GM19193 (cell line): ENCODE data around the gene RAP1A.

Experiments used
- POLR2A ChIP-seq: IDR thresholded peaks from 4 replicates; pipeline ENCODE4 v1.6.1; 2011; ENCODE audit not compliant: insufficient read depth, insufficient read length; ENCODE audit errors: extremely low read depth

RAP1A gene

DNA sequence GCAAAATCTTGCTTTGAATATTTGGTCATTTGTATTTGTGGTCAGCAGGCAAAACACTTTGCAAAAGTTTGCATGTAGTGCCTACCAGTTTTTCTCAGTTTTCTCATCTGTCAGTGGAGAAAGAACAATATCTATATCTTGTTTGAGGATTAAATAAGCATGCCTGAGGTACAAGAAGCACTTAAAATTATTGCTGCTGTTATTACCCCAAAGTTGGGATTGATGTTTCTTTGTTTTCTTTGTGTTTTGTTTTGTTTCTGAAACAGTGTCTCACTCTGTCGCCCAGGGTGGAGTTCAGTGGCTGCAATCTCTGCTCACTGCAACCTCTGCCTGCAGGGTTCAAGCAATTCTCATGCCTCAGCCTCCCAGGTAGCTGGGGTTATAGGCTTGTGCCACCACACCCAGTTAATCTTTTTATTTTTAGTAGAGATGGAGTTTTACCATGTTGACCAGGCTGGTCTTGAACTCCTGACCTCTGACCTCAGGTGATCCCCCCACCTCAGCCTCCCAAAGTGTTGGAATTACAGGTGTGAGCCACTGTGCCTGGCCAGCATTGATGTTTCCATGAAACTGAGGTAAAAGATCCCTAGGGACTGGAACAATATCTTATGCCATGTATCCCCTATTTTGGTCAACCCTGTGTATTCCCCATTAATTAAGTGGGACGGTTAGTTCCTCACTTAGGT is 15.9 kb downstream of the RAP1A start:
- TF ChIP-seq POLR2A: no peak

DNA sequence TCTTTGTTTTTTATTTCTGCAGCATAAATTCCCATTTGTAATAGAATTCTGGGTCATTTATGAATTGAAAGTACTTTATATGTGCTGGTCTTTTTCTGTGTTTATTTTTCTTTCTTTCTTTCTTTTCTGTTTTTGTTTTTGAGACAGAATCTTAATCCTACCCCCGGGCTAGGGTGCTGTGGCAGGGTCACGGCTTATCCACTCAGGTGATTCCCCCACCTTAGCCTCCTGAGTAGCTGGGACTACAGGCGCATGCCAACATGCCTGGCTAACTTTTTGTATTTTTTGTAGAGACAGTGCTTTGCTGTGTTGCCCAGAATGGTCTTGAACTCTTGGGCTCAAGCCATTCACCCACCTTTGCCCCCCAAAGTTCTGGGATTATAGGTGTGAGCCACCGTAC is 18.7 kb downstream of the RAP1A start:
- no peak for TF ChIP-seq POLR2A

DNA sequence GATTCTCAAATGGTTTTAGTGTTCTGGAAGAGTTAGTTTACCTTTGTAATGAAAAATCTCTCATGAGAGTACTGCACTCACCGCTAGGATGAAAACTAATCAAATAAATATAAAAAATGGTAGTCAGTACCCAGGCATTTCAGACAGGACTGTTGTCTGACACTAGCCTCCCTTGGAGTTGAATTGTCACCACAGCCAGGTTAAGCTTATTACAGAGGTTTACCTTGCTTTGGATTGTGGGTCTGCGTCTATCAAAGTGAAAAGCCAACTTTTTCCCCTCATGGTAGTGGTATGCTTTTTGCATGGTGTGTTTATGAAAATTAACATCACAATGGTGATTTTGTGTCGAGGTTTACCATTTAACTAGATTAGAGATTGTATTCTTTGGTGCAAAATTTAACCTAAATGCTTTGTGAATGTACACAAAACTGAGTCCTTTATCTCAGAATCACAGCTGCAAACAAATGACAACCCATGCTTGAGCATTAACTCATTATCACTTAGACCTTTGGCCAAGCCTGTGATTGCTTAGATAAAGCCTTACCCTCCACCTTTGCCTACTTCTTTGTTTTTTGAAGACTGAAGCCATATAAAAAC is 20.1 kb downstream of the RAP1A start:
- no peak for TF ChIP-seq POLR2A

DNA sequence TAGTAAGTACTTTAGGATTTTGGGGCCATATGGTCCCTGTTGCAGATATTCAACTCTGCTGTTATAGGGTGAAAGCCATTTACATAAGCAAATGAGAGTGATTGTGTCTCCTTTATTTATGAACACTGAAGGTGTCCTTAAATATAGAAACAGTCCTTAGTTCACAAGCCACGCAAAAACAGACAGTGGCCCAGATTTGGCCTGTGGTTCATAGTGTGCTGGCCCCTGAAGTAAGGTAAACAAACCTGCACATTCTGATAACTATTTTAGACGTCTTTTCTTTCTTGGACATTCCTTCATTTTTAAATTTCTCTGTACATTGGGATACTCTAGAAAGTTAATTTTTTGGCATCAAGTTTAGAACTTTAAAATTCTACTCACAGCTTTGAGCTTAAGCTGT is 23.5 kb downstream of the RAP1A start:
- TF ChIP-seq POLR2A: no peak

DNA sequence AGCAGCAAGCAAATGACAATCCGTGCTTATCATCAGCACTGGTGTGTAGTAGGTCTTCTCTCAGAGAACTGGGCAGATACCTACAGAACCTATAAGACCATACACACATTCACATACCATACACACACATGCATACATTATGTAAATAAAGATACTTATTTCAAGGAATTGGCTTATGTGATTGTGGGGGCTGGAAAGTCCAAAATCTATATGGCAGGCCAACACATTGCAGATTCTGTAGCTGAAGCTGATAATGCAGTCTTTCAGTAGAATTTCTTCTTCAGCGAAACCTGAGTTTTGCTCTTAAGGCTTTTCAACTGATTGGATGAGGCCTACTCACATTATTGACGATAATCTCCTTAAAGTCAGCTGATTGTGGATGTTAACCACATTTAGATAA is 24.1 kb downstream of the RAP1A start:
- no peak for TF ChIP-seq POLR2A

DNA sequence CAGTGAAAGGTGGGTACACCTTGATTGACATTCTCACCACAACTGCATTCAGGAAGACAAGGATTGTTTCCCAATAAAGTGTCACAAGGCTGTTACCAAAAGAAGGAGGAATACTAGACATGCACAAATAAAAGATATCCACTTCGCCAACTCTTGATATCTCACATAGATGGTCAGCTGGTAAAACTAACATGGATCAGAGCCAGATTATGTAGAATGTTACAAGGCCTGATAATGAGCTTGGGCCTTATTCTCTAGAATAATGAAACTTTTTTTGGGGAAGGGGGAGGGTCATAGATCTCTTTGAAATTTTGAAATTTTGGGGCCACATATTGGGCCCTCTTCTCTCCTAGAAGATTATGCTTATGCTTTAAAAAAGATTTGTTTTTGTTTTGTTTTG is 24.9 kb downstream of the RAP1A start:
- no peak for TF ChIP-seq POLR2A

DNA sequence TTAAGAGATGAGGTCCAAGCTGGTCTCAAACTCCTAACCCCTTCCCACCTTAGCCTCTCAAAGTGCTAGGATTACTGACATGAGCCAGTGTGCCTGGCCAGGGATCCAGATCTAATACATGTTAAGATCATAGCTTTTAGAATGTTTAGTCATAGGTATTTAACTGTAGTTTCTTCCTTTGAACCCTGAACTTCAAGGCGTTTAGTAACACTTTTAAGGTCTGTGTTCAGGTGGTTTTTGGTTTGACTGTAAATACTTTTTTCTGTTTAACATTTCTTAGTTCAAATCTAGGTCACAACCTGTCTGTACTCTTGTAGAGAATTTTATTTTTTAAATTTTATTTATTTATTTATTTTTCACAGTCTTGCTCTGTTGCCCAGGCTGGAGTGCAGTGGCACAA is 28.1 kb downstream of the RAP1A start:
- no peak for TF ChIP-seq POLR2A

DNA sequence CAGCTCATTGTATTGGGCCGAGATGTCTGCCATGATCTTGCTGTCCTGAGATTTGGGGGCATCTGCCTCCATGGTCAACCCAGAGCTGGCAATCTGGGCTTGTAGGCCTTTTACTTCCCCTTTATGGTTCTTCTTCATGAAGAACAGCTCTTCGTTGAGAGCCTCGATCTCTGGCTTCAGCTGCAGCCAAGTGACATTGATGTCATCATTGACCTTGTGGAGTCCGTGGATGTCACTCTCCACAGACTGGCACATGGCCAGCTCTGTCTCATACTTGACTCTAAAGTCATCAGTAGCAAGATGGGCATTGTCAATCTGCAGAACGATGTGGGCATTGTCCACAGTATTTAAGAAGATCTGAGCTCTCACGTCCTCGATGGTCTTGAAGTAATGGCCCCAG is 29.2 kb downstream of the RAP1A start:
- no peak for TF ChIP-seq POLR2A

DNA sequence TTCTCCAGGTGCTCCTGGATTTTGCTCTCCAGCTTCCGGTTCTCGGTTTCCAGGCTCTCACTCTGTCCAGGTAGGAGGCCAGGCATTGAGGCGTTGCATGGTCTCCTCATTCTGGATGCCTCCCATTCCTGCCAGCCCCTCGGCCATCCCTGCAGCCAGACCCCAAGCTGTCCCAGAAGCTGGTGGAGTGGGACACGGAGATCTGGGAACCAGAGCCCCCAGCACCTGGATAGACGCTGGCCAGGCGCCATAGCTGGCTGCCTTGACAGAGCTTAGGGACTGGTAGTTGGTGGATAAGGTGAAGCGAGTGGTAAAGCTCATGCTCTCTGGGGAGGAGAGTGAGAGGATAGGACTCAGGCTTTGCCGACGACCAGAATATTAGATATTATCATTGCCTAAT is 29.6 kb downstream of the RAP1A start:
- no peak for TF ChIP-seq POLR2A

DNA sequence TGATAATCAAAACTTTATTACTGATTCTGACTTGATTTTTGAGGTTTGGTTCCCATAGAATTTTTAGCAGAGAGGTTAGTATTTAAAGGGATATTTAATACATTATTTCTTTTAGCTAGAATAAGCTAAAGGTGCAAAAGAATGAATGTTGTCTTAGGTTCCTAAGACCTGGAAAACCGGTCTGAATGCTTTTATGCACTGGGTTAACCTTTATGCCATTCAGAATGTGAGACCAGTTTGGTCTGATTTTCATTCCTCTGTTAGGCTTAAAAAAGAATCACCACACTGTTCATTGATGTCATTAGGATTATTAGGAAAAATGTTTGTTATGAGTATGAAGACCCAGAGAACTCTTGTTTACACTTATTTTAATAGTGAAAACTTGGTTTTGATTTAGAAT is 30.1 kb downstream of the RAP1A start:
- no peak for TF ChIP-seq POLR2A

DNA sequence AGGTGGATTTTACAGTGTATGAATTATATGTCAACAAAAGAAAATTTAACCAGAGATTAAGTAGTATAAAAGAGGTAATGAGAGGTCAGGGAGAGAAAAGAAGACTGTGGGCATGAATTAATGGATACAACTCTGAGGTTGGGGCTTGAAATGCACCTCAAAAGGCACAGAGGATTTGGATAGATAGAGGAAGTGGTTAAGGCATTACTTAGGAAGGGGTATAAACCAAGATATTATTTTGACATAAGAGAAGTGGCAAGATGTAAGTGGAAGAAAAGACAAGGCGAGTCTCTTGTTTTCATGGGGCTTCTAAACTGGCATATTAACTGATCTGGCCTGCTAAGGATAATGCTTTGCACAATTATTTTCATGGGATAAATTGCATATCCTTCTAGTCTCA is 34.1 kb downstream of the RAP1A start:
- TF ChIP-seq POLR2A: no peak

DNA sequence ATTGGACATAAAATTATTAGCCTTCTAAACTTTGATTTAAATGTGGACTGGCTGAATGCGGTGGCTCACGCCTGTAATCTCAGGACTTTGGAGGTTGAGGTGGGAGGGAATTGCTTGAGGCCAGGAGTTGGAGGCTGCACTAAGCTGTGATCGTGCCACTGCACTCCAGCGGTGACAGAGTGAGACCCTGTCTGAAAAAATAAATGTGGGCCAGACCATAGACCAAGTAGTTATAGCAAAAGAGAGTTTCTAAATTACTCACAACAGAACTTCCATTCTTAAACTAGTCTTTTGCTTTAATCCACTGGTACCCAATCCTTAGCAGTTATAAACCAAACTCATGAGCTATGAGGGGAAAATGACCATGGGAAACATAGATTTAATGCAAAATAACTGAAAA is 35.2 kb downstream of the RAP1A start:
- TF ChIP-seq POLR2A: no peak

DNA sequence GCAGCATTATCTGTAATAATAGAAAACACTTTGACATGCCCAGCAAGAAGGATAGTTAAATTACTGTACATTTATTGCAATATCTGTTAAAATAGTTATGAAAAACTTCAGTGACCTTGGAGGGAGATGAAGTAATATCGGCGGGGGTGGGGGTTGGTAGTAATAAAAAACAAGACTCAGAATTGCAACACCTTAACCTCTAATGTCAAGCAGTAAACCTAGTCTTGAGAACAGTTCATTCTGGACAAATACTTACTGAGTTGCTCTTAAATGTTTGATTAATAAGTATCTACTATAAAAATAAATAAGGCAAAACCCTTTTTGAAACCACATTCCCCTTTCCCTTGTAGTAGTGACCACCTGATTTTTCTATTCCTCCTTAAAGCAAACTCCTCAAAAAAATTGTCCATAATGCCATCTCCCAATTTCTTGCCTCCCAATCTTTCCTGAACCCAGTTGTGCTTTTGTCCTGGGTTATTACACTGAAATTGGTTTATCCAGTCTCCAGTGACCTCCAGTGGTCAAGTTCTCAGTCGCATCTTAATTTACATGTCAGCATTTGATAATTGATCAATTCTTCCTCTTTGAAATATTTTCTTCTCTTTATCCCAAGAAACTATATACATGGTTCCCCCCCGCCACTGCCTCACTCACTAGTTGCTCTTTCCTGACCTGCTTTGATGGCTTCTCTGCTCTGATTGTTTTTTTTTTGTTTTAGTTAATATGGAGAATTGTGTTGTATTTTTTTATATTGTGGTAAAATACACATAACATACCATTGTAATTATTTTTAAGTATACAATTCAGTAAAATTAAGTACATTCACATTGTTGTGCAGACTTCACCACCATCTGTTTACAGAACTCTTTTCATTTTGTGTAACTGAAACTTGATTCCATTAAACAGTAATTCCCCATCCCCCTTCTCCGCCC is 36.8 kb downstream of the RAP1A start:
- no peak for TF ChIP-seq POLR2A

DNA sequence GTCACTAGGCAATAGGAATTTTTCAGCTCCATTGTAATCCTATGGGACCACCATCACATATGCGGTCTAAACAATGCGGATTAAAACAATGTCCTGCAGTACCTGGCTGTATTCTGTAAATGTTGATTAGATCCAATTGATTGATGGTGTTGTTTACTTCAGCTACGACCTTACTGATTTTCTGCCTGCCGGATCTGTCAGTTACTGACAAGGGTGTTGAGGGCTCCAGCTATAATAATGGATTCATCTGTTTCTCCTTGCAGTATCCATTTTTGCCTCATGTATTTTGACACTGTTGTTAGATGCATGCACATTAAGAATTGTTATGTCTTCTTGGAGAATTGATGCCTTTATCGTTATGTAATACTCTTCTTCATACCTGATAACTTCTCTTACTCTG is 39.0 kb downstream of the RAP1A start:
- TF ChIP-seq POLR2A: no peak

DNA sequence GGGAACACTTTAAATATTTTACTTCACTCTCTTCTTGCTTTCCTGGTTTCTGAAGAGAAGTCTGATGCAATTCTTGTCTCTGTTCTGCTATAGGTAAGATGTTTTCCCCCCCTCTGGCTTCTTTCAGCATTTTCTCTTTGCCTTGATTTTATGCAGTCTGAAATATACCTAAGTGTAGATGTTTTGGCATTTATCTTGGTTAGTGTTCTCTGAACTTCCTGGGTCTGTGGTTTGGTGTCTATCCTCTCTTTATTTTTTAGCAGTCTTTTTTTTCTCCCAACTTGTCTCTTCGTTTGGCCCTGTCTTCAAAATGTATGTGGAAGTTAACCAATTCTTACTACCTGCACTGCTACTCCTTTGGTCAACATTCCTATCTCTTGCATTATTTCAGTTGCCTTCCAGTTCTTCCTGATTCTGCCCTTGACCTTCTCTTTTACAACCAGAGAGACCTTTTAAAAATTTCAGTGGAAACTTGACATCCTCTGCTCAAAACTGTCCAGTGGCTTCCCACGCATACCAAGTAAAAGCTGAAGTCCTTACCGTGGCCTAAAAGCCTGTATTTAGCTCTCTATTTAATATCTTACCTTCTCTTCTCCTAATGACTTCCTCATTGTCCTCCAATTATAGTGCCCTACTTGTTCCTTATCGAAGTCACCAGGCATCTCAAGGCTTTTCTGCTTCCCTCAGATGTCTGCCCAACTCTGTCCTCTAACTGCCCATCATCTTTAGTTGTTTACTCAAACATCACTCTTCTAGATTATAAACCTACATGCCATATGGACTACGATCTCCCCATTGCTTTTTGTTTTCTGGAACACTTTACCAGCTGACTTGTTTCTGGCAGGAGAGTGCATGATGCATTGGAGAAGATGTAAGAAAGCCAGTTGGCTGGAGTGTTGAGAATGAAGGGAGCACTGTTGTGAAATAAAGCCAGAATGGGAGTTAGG is 40.9 kb downstream of the RAP1A start:
- no peak for TF ChIP-seq POLR2A
